ENCODE results near the gene NAGPA. TPM values are rescaled to one million over a fixed set of nuclear protein-coding genes. Genes with fewer than 3 reads are reported as not detected.
"Not testable (repeated sequence)": the region's sequence is repeated elsewhere in the genome, so short reads cannot be mapped to it uniquely, and the experiment has no call there.

NAGPA gene
- polyA plus RNA-seq, 3 donors: 4.9 to 12.6 (median 6.8) TPM

GRCh38 chr16:5062790-5063765 lies 29.3 kb upstream of the NAGPA start:
- no peak overlapping the region for H3K27ac ChIP-seq (ENCODE audit: low read depth, low read length)
- 72 to 77% (median 73%) methylated on average over 19 of the region's 19 CpGs for WGBS, 3 donors

DNA sequence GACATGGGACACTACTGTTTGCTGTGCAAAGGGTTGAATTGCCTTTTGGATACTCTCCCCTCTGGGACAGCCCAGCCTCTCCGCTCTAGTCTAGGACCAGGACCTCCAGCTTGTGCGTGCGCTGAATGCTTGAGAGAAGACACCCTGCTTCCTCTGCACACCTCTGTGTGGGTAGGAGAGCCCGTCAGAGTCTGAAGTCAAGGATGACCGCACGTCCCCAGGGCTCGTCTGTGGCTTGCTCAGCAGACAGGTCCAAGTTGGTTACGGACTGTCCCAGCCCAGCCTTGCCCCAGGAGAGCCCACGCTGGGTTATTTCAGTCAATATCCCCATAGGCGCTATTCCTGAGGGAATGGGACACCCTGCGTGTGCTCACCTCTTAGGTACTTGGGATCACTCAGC lies 28.3 kb upstream of the NAGPA start:
- WGBS, 3 donors: 85 to 89% (median 88%) methylated on average over 11 of the region's 11 CpGs
- no peak overlapping the region for H3K27ac ChIP-seq (ENCODE audit: low read depth, low read length)

GRCh38 chr16:5060073-5060641 lies 26.4 kb upstream of the NAGPA start:
- H3K27ac ChIP-seq (ENCODE audit: low read depth, low read length): no peak overlapping the region
- WGBS, 3 donors: 82 to 84% (median 83%) methylated on average over 10 of the region's 10 CpGs

- no peak overlapping the region for H3K27ac ChIP-seq (ENCODE audit: low read depth, low read length)
- WGBS, 3 donors: 75 to 83% (median 77%) methylated on average over 6 of the region's 6 CpGs
These were observed 25.8 kb upstream of the NAGPA start for GRCh38 chr16:5059386-5060072.

- WGBS, 3 donors: 53 to 66% (median 58%) methylated on average over 7 of the region's 7 CpGs
These were observed 24.7 kb upstream of the NAGPA start for GRCh38 chr16:5058476-5058875.

DNA sequence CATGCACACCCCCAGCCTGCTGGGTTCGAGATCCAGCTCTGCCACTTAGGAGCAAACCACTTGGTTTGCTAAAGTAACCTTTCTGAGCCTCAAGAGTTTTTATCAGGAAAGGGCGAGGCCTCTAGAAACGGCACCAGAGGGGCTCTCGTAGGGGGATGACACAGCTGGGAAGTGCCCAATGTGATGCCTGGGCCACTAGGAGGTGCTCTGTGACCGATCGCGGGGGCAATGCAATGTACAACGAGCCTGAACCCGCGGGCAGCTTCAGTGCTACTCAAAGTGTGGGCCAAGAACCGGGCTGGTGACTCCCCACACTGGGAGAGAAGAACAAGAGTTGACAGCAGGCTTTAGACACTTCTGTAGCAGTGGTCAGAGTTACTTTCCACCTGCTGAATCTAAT lies 22.6 kb upstream of the NAGPA start:
- H3K27ac ChIP-seq (ENCODE audit: low read depth, low read length): no peak overlapping the region
- 12 to 30% (median 19%) methylated on average over 11 of the region's 11 CpGs for WGBS, 3 donors

More at GRCh38 chr16:5058476-5058875, 24.7 kb upstream of the NAGPA start:
- no peak overlapping the region for H3K27ac ChIP-seq (ENCODE audit: low read depth, low read length)

GRCh38 chr16:5054876-5055865 lies 21.4 kb upstream of the NAGPA start:
- 88 to 91% (median 91%) methylated on average over 15 to 16 of the region's 16 CpGs for WGBS, 3 donors
- H3K27ac ChIP-seq (ENCODE audit: low read depth, low read length): no peak overlapping the region

DNA sequence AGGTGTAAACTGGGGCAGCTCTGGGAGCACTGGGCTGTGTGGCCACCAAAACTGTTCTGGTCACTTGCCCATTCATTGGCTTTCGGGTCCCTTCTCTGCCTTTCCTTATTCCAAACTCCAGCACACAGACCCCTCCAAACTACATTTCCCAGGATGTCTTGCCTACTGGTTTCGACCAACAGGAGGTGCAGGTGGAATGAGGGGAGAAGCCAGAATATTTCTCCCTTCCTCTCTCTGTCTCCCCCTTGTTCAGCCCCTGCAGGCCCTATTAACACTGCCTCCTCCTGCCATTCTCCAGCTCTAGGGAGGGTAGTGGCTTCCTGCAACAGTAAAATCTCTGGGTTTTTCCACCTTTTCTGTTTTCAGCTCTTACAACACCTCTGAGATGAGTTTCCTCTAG lies 13.2 kb upstream of the NAGPA start:
- WGBS, 3 donors: 75 to 78% (median 76%) methylated on average over 2 of the region's 2 CpGs
- no peak overlapping the region for H3K27ac ChIP-seq (ENCODE audit: low read depth, low read length)

GRCh38 chr16:5045499-5046115 lies 11.9 kb upstream of the NAGPA start:
- no peak overlapping the region for H3K27ac ChIP-seq (ENCODE audit: low read depth, low read length)
- 86 to 88% (median 87%) methylated on average over 10 of the region's 10 CpGs for WGBS, 3 donors

DNA sequence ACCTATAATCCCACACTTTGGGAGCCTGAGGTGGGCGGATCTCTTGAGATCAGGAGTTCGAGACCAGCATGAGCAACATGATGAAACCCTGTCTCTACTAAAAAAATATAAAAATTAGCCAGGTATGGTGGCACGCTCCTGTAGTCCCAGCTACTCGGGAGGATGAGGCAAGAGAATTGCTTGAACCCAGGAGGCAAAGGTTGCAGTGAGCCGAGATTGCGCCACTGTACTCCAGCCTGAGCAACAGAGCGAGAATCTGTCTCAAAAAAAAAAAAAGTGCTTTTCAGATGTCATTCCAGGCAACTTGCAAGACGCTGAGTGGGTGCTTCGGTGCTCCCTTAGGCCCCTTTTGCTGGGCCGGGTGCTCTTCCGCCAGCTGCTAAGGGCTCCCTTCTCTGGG lies 10.8 kb upstream of the NAGPA start:
- 91 to 96% (median 93%) methylated on average over 11 of the region's 11 CpGs for whole genome bisulfite sequencing, 3 donors
- H3K27ac ChIP-seq (ENCODE audit: low read depth, low read length): not testable (repeated sequence)

- WGBS, 3 donors: 84 to 94% (median 92%) methylated on average over 8 of the region's 8 CpGs
- no peak overlapping the region for H3K27ac ChIP-seq (ENCODE audit: low read depth, low read length)
These were observed 10.3 kb upstream of the NAGPA start for GRCh38 chr16:5044011-5044540.

DNA sequence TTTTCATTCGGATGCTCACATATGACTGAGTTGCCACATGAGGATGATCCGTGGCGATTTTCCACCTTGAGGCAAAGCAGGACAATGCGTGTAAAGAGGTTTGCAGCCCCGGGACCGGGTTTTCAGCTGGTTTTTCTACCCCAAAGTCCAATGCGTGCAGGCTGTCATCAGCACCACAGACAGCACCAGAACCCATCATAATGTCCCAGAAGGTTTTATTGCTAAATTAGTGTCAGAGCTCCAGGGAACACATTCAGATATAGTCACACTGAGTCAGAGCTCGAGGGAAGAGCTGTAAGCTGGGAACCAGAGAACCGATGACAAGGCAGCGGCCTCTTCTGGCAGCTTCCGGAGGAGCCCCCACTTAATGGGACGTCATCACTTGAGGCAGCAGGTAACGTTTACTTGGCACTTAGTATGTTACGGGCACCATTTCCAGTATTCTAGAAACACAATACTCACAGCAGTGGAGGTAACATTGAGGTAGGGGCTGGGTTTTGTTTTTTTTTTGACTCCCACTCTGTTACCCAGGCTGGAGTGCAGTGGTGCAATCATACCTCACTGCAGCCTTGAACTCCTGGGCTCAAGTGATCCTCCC lies 8.9 kb upstream of the NAGPA start:
- WGBS, 3 donors: 74 to 84% (median 76%) methylated on average over 14 of the region's 14 CpGs
- no peak overlapping the region for H3K27ac ChIP-seq (ENCODE audit: low read depth, low read length)

DNA sequence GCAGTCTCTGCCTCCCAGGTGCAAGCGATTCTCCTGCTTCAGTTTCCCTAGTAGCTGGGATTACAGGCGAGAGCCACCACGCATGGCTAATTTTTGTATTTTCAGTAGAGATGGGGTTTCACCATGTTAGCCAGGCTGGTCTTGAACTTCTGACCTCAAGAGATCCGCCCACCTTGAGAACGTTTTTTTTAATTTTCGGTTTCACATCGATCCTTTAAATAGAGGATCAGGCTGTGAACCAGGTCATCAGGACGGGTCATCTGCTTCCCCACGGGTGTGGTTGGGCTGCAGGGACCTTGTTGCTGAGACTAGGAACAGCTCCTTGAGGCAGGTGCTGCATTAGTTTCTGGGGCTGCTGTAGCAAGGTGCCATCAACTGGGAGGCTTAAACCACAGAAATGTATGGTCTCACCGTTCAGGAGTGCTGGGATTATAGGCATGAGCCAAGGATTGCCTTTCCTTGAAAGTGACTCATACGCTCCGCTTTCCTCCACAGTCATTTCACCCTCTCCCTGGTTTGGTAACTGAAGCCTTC lies 7.9 kb upstream of the NAGPA start:
- no peak overlapping the region for H3K27ac ChIP-seq (ENCODE audit: low read depth, low read length)
- WGBS, 3 donors: 70 to 79% (median 73%) methylated on average over 12 of the region's 12 CpGs

GRCh38 chr16:5040451-5040850 lies 6.7 kb upstream of the NAGPA start:
- WGBS, 3 donors: 61 to 77% (median 66%) methylated on average over 7 of the region's 7 CpGs
- H3K27ac ChIP-seq (ENCODE audit: low read depth, low read length): no peak overlapping the region

DNA sequence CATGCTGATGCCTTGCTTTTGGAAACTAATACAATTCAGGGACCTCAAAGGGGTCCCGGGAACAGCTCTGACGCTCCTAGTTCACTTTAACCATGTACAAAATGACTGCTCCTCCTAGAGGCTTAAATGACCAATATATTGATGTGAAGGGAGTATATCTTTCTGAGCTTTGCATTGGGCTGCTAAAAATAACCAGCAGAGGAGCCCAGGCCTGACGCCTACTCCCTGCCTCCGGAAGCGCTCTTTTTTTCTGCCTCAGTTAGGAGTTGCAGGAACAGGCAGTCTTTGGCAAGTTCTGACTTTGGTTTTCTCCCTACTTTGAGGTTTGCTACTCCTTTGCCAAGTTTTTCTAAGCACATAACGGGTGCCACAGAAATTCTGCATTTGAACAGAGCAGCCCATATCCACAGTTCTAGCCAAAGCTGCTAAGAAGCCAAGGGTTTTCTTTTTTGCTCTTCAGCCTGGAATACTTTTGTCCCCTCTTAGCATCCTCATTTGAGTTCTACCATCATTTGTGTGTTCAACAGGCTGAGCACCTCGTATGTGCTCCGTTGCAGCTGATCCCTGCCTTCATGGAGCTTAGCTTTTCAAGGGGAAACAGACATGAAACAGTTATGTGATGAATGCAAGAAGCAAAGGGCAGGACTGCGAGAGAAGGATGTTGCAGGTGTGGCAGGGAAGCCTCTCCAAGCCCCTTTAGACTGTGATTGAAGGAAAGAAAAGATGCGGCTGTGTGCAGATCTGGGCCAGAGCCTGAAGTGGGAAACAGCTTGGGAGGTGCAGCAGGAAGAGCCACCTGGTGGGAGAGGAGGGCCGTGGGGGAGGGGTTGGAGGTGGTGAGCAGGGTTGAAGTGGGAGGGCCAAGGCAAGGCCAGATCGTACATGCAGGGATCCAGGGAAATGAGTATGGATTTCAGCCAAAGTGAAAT lies 2.8 kb upstream of the NAGPA start:
- 37 to 63% (median 60%) methylated on average over 12 of the region's 12 CpGs for WGBS, 3 donors

GRCh38 chr16:5035909-5036227 lies 2.1 kb upstream of the NAGPA start:
- no peak overlapping the region for H3K27ac ChIP-seq (ENCODE audit: low read depth, low read length)
- WGBS, 3 donors: 75 to 93% (median 83%) methylated on average over 1 of the region's 1 CpG

More for the DNA sequence above, 2.8 kb upstream of the NAGPA start:
- no peak overlapping the region for H3K27ac ChIP-seq (ENCODE audit: low read depth, low read length)

Data from adipose tissue (tissue), 3 donors.